Stimulated activated CD8-positive, alpha-beta memory T cell treated with anti-CD3 and anti-CD28 coated beads, Interleukin-15, amount 100 ng/mL, for 4 hours (primary cell): ENCODE measurements around the gene IL20.

Experiments used
- DNase-seq, 2 donors: peaks; one replicate each; pipeline ENCODE4 v3.0.0-alpha.2; 2020; ENCODE audit warnings: low read depth in 2 of 2

IL20 gene

DNA sequence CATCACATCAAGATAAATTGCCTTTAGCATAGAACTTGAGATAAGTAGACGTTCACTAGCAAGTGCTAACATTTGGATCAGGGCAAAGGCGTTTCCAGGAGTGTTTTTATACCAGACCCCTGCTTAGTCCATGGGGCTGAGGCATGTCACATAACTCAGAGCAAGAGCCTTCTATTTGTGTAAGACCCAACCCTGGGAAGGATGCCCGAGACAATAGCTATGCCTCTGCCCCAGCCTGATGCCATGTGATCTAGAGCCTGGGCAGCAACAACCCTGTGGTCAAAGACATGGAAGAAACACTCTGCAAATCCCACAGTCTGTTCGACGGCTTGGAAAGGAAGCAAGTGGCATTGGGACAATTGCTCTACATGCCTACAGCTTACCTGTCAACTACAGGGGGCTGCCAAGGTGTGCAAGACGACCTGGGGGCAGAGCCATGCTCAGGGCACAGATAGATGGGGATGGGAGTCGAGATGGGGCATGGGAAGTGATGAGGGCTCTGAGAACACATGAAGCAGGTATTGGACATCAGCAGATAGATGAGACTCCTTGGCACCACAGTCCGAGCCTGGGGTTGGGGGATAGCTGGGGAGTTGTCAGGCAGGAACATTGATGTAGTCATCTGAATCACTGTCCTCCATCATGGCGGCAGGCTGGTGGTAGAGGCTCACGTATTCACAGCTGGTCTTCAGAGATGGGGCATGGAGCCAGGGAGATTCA lies 39.2 kb downstream of the IL20 start:
- DNase-seq, result no peak

DNA sequence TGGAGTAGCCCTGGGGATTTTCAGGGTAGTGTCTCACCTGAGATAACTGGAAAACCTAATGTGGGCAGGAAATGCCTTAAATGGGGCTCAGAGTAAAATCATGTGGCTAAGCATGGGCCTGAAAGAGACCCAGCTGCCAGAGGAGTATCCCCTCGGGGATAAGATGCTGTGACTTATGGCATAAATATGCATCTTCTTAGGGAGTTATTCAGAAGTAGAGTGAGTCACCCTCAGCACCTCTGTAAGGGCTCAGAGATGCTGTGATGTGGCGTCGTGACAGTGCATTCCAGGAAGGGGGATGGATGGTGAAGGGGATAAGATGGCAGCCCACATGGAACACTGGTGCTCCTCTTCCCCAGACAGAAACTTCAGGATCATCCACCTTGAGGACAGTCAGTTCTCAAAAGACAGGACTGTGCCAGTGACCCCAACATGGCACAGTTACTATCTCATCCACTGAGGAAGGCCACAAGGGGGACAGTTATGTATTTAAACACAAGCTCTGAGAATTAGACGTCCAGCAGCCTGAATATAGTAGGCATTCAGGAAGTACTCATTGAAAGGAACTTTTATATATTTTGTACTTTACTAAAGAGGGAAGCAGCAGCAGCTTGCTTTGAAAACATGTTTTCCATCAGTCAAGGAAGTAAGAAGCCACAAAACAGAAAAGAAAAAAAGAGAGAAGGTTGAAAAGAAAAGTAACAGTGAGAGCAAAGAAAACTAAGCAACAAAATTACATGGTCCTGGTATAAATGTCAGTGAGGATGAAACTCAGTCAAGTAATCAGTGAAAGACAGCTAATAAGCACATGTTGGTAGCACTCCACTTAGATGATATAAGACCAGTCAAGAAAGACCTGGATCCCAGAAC lies 40.1 kb downstream of the IL20 start:
- no peak for DNase-seq

DNA sequence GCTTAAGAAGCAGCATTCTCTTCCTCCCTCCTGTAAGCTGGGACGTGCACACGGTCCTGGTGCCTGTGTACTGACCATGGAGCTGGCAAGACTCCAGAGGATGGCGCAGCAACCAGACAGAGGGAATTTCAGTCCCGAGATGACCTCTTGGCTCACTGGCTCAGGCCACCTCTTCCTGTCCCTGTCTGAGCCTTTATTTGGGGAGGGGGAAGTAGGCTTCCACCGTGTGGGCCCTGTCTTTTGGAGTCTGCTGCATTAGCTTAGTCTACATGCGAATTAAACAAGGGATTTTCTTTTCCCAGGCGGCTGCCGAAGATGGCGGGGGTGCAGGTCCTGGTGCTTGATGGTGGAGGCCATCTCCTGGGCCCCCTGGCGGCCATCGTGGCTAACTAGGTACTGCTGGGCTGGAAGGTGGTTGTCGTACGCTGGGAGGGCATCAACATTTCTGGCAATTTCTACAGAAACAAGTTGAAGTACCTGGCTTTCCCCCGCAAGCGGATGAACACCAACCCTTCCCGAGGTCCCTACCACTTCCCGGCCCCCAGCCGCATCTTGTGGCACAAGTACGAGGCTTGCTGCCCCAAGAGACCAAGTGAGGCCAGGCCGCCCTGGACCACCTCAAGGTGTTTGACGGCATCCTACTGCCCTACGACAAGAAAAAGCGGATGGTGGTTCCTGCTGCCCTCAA lies 42.0 kb downstream of the IL20 start:
- no peak for DNase-seq

DNA sequence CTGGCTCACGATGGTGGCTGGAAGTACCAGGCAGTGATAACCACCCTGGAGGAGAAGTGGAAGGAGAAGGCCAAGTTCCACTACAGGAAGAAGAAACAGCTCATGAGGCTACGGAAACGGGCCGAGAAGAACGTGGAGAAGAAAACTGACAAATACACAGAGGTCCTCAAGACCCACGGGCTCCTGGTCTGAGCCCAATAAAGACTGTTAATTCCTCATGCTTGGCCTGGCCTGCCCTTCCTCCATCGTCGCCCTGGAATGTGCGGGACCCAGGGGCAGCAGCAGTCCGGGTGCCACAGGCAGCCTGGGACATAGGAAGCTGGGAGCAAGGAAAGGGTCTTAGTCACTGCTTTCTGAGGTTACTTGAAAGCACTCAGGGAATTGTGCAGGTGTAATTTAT lies 42.6 kb downstream of the IL20 start:
- no peak for DNase-seq

GRCh38 chr1:206909161-206909882 lies 43.9 kb downstream of the IL20 start:
- no peak for DNase-seq

GRCh38 chr1:206909883-206910318 lies 44.5 kb downstream of the IL20 start:
- DNase-seq, result no peak

GRCh38 chr1:206911064-206911663 lies 45.7 kb downstream of the IL20 start:
- no peak for DNase-seq

GRCh38 chr1:206912445-206913095 lies 47.1 kb downstream of the IL20 start:
- DNase-seq, result no peak

GRCh38 chr1:206913766-206914537 lies 48.5 kb downstream of the IL20 start:
- DNase-seq, result no peak

GRCh38 chr1:206915030-206915735 lies 49.8 kb downstream of the IL20 start:
- DNase-seq, result no peak

- DNase-seq, result no peak
Measured at GRCh38 chr1:206916000-206916709, 50.7 kb downstream of the IL20 start.

DNA sequence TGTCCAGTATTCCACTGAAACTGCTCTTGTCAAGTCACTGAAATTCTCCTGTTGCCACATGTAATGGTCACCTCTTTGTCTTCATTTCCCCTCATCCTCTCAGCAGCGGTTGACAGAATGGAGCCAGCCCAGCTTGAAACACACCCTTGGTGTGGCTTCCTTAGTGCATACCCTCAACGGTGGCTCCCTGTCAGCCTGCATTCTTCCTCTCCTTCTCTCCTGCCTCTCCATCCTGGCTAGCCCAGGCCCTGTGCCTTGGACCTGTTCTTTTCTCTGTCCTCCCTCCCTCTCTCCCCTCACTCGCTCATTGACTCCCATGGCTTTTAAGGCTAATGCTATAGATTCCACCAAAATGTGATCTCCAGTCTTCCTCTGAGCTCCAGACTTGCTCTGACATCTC lies 52.7 kb downstream of the IL20 start:
- DNase-seq, result no peak
